Cardiac septum (tissue), 1 donor: ENCODE data around the gene LEPROT. TPM values are rescaled to one million over a fixed set of nuclear protein-coding genes. Genes with fewer than 3 reads are reported as not detected.
"Not testable (repeated sequence)": the region's sequence is repeated elsewhere in the genome, so short reads cannot be mapped to it uniquely, and the experiment has no call there.

Experiments used
- DNase-seq: peaks from one replicate; pipeline ENCODE4 v3.0.0-alpha.2; 2020; ENCODE audit warnings: low spot score
- intact Hi-C: fragments of 100-400 bp; cut with DNase I; formaldehyde crosslinking; loops from one replicate; pipeline ENCODE4 v1.14.0; 2022
- long read RNA-seq: library from polyadenylated mRNA; unstranded; transcript quantifications from one replicate; pipeline ENCODE4 v2.0.0, GENCODE V29; 2021
- total RNA-seq: library from RNA; stranded (reverse); fragmentation: NEBNext Ultra II Directional; extraction: Animal tissue kit (Norgen Biotek cat#: 25700); gene quantifications from one replicate; pipeline ENCODE4 v1.2.1, GENCODE V29; 2021
- donor health status: DM: no; HTN: no; CAD: no.

LEPROT gene
- total RNA-seq = 54.9 TPM
- long read RNA-seq, full-length matches to known transcripts = 63 of 75 reads
- long read RNA-seq, partial matches to known transcripts = 10 of 75 reads
- long read RNA-seq, other reads (novel, unspliced or antisense) = 2 of 75 reads

- intact Hi-C loops = loop anchor here (5.0 kb wide), 2 partner anchors 168 to 353 kb away; no protein-coding TSS in a partner anchor
Observed at GRCh38 chr1:65420590-65421350, at the start of gene LEPROT, which contains the start of gene LEPR. Gene LEPROT (plus strand): TSS chr1:65420668. CDS start chr1:65420725, 57 bp downstream. Gene LEPR (plus strand): TSS chr1:65420668. CDS start chr1:65565566, 144,898 bp downstream.

GRCh38 chr1:65371544-65371943 lies 48.9 kb upstream of the LEPROT start:
- intact Hi-C loops = no loop called here
- DNase-seq = no peak

More at GRCh38 chr1:65420590-65421350, at the start of gene LEPROT, which contains the start of gene LEPR:
- DNase-seq = no peak

GRCh38 chr1:65372557-65372956 lies 47.9 kb upstream of the LEPROT start:
- intact Hi-C loops = no loop called here
- DNase-seq = no peak

- intact Hi-C loops = no loop called here
- no peak for DNase-seq
Observed at GRCh38 chr1:65377496-65378246, 42.8 kb upstream of the LEPROT start.

- intact Hi-C loops = no loop called here
- no peak for DNase-seq
Observed at GRCh38 chr1:65378247-65378946, 42.1 kb upstream of the LEPROT start.

- DNase-seq, intact Hi-C loops: not testable (repeated sequence)
Observed at GRCh38 chr1:65384426-65384825, 36.0 kb upstream of the LEPROT start.

- intact Hi-C loops = no loop called here
- no peak for DNase-seq
Observed at GRCh38 chr1:65386439-65386838, 34.0 kb upstream of the LEPROT start.

GRCh38 chr1:65387821-65388220 lies 32.6 kb upstream of the LEPROT start:
- intact Hi-C loops = no loop called here
- DNase-seq = no peak

- intact Hi-C loops = no loop called here
Observed at GRCh38 chr1:65388908-65389695, 31.4 kb upstream of the LEPROT start.

GRCh38 chr1:65392497-65392896 lies 28.0 kb upstream of the LEPROT start:
- intact Hi-C loops = no loop called here
- DNase-seq = no peak

More at GRCh38 chr1:65388908-65389695, 31.4 kb upstream of the LEPROT start:
- no peak for DNase-seq

GRCh38 chr1:65393347-65393746 lies 27.1 kb upstream of the LEPROT start:
- intact Hi-C loops = no loop called here
- DNase-seq = no peak

GRCh38 chr1:65393928-65394327 lies 26.5 kb upstream of the LEPROT start:
- intact Hi-C loops = no loop called here
- DNase-seq = no peak

- no peak for DNase-seq
- intact Hi-C loops = no loop called here
Observed at GRCh38 chr1:65395887-65396612, 24.4 kb upstream of the LEPROT start.

GRCh38 chr1:65398083-65398482 lies 22.4 kb upstream of the LEPROT start:
- intact Hi-C loops = no loop called here
- no peak for DNase-seq

- intact Hi-C loops = no loop called here
- no peak for DNase-seq
Observed at GRCh38 chr1:65399003-65399402, 21.5 kb upstream of the LEPROT start.

- intact Hi-C loops = no loop called here
- DNase-seq = no peak
Observed at GRCh38 chr1:65401612-65402011, 18.9 kb upstream of the LEPROT start.

GRCh38 chr1:65404941-65405340 lies 15.5 kb upstream of the LEPROT start:
- intact Hi-C loops = no loop called here
- DNase-seq = no peak

GRCh38 chr1:65407877-65408276 lies 12.6 kb upstream of the LEPROT start:
- no peak for DNase-seq
- intact Hi-C loops = no loop called here
